Fibroblast of the aortic adventitia (primary cell): Measurements from ENCODE around the gene C9orf72. TPM values are rescaled to one million over a fixed set of nuclear protein-coding genes. Genes with fewer than 3 reads are reported as not detected.

Experiments used
- DNase-seq: peaks from one replicate; pipeline ENCODE4 v3.0.0-alpha.2; 2010; ENCODE audit warnings: low read depth
- H3K4me3 ChIP-seq: 2 replicates; pipeline ENCODE4 v1.5.1; 2011; ENCODE audit warnings: low read depth, mild to moderate bottlenecking, control low read depth, low read length, moderate library complexity
- CTCF ChIP-seq: IDR thresholded peaks from 2 replicates; pipeline ENCODE4 v1.5.1; 2011; ENCODE audit warnings: mild to moderate bottlenecking, low read length, control low read depth, inconsistent platforms; ENCODE audit not compliant: insufficient read depth
- total RNA-seq: library from RNA; depleted of rRNA; stranded (reverse); fragments of >200 nt; gene quantifications from 2 replicates; pipeline ENCODE4 v1.2.3, GENCODE V29; 2012; ENCODE audit warnings: low replicate concordance

The C9orf72 gene
- total RNA-seq, 1 donor = 7.5 TPM

- DNase-seq = no peak
- TF ChIP-seq CTCF = no peak
- H3K4me3 ChIP-seq = no peak overlapping the region
Measured at GRCh38 chr9:27499451-27499850, 73.8 kb downstream of the C9orf72 start.

GRCh38 chr9:27497883-27498417 is 75.3 kb downstream of the C9orf72 start:
- no peak overlapping the region for H3K4me3 ChIP-seq
- no peak for DNase-seq
- no peak for TF ChIP-seq CTCF

Other genes starting within 250 kb of the C9orf72 start
- gene IFNK, start 49.2 kb downstream of the C9orf72 start, total RNA-seq = not detected in 2 replicates
- gene MOB3B, start 43.7 kb downstream of the C9orf72 start, total RNA-seq = under 0.01 and 0.25 TPM in 2 replicates